Measurements from ENCODE around the gene TMEM101. TPM values are rescaled to one million over a fixed set of nuclear protein-coding genes. Genes with fewer than 3 reads are reported as not detected.

The TMEM101 gene
- total RNA-seq, 4 donors from 2014 or later: 1.5 to 76.1 (median 49.8) TPM

GRCh38 chr17:44002141-44002848 is 12.5 kb downstream of the TMEM101 start:
- Histone ChIP-seq H3K27me3 (peaks cover 11 to 21% of the 10 kb centered on the region in 2 donors), H3K4me3 (no peak overlapping the region), H3K9me3 (no peaks in the 10 kb centered on the region), H3K4me1 (peaks cover 0 to 18% of the 10 kb centered on the region in 2 donors), H3K36me3 (no peaks in the 10 kb centered on the region), H3K27ac (no peak overlapping the region)
- intact Hi-C loops (cut with DNase I; ENCODE audit: low total_unique reads): no loop called here
- DNase-seq: no peak
- TF ChIP-seq POLR2A (IDR thresholded peaks at IDR 0.05): no peak
- TF ChIP-seq CTCF (IDR thresholded peaks at IDR 0.05): no peak

DNA sequence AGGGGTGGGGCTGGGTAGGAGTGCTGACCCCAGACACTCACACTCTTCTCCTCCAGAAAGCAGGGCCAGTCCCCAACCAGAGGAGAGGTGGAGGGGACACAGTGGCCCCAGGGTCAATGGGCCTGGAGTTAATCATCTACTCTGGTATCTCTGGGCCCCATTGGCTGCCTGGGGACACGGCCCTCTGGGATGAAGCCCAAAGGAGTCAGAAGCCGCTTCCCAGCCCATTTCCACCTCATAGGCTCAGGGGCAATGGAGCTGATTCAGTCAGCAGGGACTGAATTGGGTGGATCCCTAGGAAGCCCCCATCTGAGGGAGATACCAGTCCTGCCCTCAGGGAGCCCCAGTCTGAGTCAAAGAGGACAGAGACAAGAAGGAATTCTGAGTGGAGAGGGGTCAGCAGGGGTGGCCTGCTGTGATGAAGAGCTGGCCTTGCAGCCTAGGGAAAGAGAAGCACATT is 13.3 kb downstream of the TMEM101 start:
- TF ChIP-seq POLR2A (IDR thresholded peaks at IDR 0.05) (no peak), CTCF (IDR thresholded peaks at IDR 0.05) (no peak)
- Histone ChIP-seq H3K9me3 (no peaks in the 10 kb centered on the region), H3K36me3 (no peaks in the 10 kb centered on the region), H3K27ac (no peak overlapping the region), H3K4me1 (peaks cover 0 to 15% of the 10 kb centered on the region in 2 donors), H3K27me3 (peaks cover 11 to 20% of the 10 kb centered on the region in 2 donors), H3K4me3 (no peak overlapping the region)
- intact Hi-C loops (cut with DNase I; ENCODE audit: low total_unique reads): no loop called here
- DNase-seq: no peak

- Histone ChIP-seq H3K9me3 (no peaks in the 10 kb centered on the region), H3K27me3 (peaks cover 11 to 15% of the 10 kb centered on the region in 2 donors), H3K36me3 (no peaks in the 10 kb centered on the region), H3K27ac (no peak overlapping the region), H3K4me1 (peaks cover 0 to 15% of the 10 kb centered on the region in 2 donors), H3K4me3 (no peak overlapping the region)
- DNase-seq: no peak
- TF ChIP-seq CTCF (IDR thresholded peaks at IDR 0.05) (no peak), POLR2A (IDR thresholded peaks at IDR 0.05) (no peak)
- intact Hi-C loops (cut with DNase I; ENCODE audit: low total_unique reads): no loop called here
These were observed 13.8 kb downstream of the TMEM101 start for GRCh38 chr17:44000871-44001460.

DNA sequence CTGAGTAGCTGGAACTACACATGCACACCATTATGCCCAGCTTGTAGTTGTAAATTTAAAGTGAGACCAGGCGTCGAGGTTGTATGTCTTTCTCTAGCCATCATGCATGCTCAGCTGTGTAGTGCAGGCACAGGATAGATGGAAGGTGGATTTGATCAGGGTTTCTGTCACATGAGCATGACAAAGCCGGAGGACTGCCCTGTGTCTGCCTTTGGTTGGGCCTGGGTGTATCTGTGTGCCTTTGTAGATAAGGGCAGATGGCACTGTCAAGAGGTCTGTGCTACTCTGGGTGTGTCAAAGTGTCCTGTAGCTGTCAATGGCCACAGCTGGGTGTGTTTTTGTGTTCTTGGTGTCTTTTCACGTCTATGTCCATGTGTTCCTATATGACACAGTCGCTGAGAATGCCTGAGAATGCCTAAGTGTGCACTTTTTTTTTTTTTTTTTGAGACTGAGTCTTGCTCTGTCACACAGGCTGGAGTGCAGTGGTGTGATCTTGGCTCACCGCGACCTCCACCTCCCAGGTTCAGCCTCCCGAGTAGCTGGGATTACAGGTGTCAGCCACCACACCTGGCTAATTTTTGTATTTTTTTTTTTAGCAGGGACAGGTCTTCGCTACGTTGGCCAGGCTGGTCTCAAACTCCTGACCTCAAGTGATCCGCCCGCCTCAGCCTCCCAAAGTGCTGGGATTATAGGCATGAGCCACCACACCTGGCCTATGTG is 14.5 kb downstream of the TMEM101 start:
- H3K4me1 ChIP-seq: peaks cover 0 to 9% of the 10 kb centered on the region in 2 donors
- peaks cover 6 to 8% of the 10 kb centered on the region in 2 donors for H3K27me3 ChIP-seq
- H3K9me3 ChIP-seq: no peaks in the 10 kb centered on the region
- H3K27ac ChIP-seq: no peak overlapping the region
- DNase-seq: no peak
- no peak overlapping the region for H3K4me3 ChIP-seq
- TF ChIP-seq CTCF (IDR thresholded peaks at IDR 0.05): no peak
- no peaks in the 10 kb centered on the region for H3K36me3 ChIP-seq
- intact Hi-C loops (cut with DNase I; ENCODE audit: low total_unique reads): no loop called here

DNA sequence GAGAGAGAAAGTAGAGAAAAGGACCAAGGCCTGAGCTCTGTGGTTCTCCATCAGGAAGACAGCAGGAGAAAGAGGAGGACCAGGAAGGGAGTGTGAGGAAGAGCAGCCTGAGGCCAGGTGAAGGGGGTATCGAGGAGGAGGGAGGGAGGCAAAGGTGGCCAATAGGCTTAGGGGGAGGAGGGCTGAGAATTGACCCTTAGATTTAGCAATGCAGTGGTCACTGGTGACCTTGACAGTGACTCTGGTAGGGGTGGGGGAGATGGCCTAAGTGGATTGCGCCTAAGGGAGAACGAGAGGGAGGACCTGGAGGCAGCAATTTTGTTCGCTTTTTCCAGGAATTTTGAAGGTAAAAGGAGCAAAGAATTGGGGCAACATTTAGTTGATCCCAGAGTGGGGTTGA is 15.7 kb downstream of the TMEM101 start:
- DNase-seq: no peak
- Histone ChIP-seq H3K27me3 (peaks cover 0 to 5% of the 10 kb centered on the region in 2 donors), H3K9me3 (no peaks in the 10 kb centered on the region), H3K4me1 (peaks cover 0 to 4% of the 10 kb centered on the region in 2 donors), H3K27ac (no peak overlapping the region), H3K36me3 (no peaks in the 10 kb centered on the region), H3K4me3 (no peak overlapping the region)
- TF ChIP-seq CTCF (IDR thresholded peaks at IDR 0.05): no peak
- TF ChIP-seq POLR2A (IDR thresholded peaks at IDR 0.05): no peak
- intact Hi-C loops (cut with DNase I; ENCODE audit: low total_unique reads): no loop called here
